Measurements from ENCODE around the gene TMEM132C.
"Not testable (repeated sequence)": the region's sequence is repeated elsewhere in the genome, so short reads cannot be mapped to it uniquely, and the experiment has no call there.

TMEM132C gene

GRCh38 chr12:128267131-128267622, at the start of gene TMEM132C:
Gene TMEM132C, plus strand, starts transcription at chr12:128267170. Its CDS starts 233 bp downstream, at chr12:128267403.
- no peak for DNase-seq

DNA sequence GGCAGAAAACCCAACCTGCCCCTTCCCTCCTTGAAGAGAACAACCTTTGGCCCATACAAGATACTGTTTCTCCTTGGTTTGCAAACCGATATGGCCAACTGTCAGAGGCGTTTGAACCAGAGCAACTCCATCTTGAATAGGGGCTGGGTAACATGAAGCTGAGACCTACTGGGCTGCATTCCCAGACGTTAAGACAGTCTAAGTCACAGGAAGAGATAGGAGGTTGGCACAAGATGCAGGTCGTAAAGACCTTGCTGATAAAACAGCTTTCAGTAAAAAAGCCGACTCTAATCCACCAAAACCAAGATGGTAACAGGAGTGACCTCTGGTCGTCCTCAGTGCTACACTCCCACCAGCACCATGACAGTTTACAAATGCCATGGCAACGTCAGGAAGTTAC, 42.7 kb upstream of the TMEM132C start:
- no peak for DNase-seq

DNA sequence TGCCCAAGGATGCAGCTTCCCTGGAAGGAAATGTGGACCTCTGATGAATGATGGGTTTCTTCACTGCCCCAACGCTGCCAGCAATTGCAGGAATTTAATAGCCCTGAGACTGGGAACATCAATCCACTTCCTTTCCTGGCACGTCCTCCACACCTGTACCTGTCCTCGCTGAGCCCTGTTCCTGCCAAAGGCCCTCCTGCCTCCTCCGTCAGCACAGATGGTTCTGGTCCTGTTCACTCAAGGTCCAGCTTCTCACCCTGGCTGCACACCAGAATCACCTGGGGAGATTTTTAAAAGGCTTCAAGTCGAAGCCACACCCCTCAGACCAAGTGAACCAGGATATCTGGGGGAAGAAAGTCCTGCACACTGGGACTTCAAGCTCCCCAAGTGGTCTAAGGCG, 38.4 kb upstream of the TMEM132C start:
- DNase-seq, result no peak

GRCh38 chr12:128235635-128236417, 31.1 kb upstream of the TMEM132C start:
- DNase-seq, result no peak

DNA sequence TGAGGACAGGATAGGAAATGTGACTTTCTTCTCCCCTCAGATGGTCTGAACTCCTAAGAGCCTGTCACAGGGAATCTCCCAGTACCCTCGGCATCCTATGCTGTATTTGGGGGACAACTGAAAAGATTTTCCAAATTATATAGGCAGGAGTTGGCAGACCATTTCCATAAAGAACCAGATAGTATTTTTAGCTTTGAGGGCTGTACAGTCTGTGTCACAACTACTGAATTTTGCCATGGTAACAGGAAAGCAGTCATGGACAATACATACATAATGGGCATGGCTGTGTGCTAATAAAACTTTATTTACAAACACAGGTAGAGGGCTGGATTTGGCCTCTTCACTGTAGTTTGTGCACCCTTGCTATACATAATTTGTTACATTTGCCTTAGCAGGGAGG, 30.4 kb upstream of the TMEM132C start:
- no peak for DNase-seq

- no peak for DNase-seq
These were observed 26.2 kb upstream of the TMEM132C start for GRCh38 chr12:128240745-128241144.

- DNase-seq, result no peak
These were observed 21.8 kb upstream of the TMEM132C start for GRCh38 chr12:128245121-128245520.

DNA sequence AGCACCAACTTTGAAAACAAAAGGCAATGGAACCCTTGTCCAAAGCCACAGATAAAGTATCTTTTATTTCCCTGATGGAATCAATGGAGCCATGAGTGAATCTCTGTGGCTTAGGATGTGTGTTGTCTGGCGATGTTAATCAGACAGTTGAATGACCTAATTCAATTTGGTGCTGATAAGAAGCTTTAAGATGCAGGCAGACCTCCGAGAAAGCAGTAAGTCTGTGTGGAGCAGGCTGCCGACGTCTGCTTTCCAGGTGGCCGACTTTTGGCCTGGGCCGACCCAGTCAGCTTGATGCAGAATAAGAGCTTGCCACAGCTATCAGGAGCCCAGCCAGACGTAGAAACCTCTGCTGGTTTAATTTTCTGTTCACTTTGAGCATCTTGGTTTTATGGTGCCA, 21.1 kb upstream of the TMEM132C start:
- no peak for DNase-seq

GRCh38 chr12:128250096-128250495, 16.9 kb upstream of the TMEM132C start:
- no peak for DNase-seq

DNA sequence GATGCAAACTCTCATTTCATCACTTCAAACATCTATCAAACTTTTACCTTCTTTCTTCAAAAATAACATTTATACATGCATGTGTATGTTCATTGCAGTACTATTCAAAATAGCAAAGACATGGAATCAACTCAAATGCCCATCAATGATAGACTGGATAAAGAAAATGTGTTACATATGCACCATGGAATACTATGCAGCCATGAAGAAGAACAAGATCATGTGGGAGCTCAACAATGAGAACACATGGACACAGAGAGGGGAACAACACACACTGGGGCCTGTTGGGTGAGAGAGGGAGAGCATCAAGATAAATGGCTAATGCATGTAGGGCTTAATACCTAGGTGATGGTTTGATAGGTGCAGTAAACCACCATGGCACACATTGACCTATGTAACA, 13.1 kb upstream of the TMEM132C start:
- not testable (repeated sequence) for DNase-seq

GRCh38 chr12:128258866-128259555, 8.0 kb upstream of the TMEM132C start:
- peak; percentile 37 for DNase-seq

GRCh38 chr12:128259556-128260070, 7.4 kb upstream of the TMEM132C start:
- DNase-seq, result peak; percentile 29

DNA sequence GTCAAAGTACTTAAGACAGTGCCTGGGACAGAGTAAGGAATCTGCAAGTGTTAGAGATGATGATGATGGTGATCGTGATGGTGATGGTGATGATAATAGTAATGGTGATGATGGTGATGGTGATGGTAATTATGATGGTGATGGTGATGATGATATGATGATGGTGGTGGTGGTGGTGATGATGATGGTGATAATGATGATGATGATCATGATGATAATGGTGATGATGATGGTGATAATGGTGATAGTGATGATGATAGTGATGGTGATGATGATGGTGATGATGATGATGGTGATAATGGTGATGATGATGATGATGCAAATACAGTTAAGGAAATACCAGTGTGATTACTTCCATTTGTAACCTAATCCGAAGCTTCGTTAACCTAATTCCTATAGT, 5.2 kb upstream of the TMEM132C start:
- DNase-seq, result no peak

DNA sequence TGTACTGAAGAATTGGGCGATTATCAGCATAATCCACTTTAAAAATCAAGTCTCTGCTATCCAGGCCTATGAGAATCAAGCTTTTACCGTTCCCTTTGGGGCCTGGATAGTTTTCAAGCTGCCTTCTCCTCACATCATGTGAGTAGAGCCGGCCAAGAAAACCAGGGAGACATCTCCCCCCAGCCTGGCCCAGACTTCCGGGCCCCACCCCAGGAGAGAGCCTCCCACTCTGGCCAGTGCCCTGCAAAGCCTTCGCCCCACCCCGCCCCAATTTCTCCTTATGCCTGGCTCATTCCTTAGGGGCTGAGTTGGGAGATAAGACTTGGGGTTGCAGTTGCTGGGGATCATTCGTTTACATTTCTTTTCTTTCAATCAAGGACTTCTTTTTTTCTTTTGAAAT, 1.4 kb upstream of the TMEM132C start:
- no peak for DNase-seq

GRCh38 chr12:128266086-128266485, 884 bp upstream of the TMEM132C start:
- no peak for DNase-seq

- DNase-seq, result no peak
These were observed 334 bp upstream of the TMEM132C start for GRCh38 chr12:128266541-128267130.

- no peak for DNase-seq
These were observed 845 bp downstream of the TMEM132C start for GRCh38 chr12:128267651-128268378.

- no peak for DNase-seq
These were observed 1.5 kb downstream of the TMEM132C start for GRCh38 chr12:128268379-128268995.

GRCh38 chr12:128269181-128269591, 2.2 kb downstream of the TMEM132C start:
- no peak for DNase-seq

GRCh38 chr12:128276471-128276870, 9.5 kb downstream of the TMEM132C start:
- DNase-seq, result no peak

DNA sequence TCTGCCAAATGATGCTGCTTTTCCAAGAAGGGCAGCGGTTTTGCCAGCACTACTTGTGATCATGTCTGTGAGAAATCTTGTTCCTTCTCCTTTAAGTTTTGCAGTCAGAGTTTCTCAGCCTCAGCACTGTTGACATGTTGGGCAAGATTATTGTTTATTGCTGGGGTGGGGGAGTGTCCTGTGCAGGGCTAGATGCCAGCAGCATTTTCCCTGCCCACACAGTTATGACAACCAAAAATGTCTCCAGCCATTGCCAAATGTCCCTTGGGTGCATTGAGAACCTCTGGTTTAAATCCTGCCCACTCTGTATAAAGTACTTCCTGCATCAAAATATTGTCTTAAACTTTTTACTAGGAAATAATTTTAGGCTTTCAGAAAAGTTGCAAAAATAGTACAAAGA, 20.0 kb downstream of the TMEM132C start:
- no peak for DNase-seq

DNA sequence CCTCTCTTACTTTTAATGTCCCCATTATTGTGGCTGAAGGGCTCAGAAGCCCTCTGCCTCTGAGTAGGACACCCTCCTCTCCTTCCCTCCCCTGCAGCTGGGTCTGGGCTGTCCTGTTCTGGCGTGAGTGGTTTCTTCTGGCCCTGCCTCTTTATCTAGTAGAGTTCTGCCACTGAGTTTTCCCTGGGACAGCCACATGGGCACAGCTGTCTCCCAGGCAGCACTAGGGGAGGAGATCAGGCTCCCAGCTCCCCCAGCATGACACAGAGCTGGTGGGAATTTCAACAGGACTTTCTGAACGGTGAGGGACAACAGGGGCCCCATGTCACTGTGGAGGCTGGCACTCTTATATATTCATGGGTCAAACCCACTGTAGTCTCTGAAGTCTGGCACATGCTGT, 21.4 kb downstream of the TMEM132C start:
- no peak for DNase-seq

All from NCI-H774 (cell line).